Kidney (tissue), 14 donors: ENCODE measurements around the gene NPR2. TPM values are rescaled to one million over a fixed set of nuclear protein-coding genes. Genes with fewer than 3 reads are reported as not detected.

Experiments
- DNase-seq, 5 donors: peaks; one replicate each; pipeline ENCODE4 v3.0.0-alpha.2; 2013 to 2020
- FAIRE-seq: peaks from 2 replicates; lab custom pipeline; 2012; peaks lifted over from hg19 to GRCh38; lab: Jason Lieb, UNC
- H3K27ac ChIP-seq, 2 donors: one replicate each; pipeline ENCODE4 v1.7.0; 2013; ENCODE audit warnings: low read depth in 2 of 2, low read length in 2 of 2, inconsistent platforms in 1 of 2
- H3K27me3 ChIP-seq: one replicate; pipeline ENCODE4 v1.7.1; 2013; ENCODE audit warnings: low read length, inconsistent platforms; ENCODE audit not compliant: control insufficient read depth, insufficient read depth
- H3K36me3 ChIP-seq, 3 donors: one replicate each; pipeline versions ENCODE4 v1.7.0 to v1.7.1; 2013; ENCODE audit warnings: low read length in 3 of 3, control low read depth in 1 of 3, inconsistent platforms in 1 of 3; ENCODE audit not compliant: insufficient read depth in 3 of 3, control insufficient read depth in 2 of 3
- H3K4me1 ChIP-seq, 3 donors: one replicate each; pipeline versions ENCODE4 v1.7.0 to v1.7.1; 2013; ENCODE audit warnings: low read length in 3 of 3, inconsistent platforms in 1 of 3, low read depth in 1 of 3; ENCODE audit not compliant: control insufficient read depth in 2 of 3, insufficient read depth in 2 of 3
- H3K4me3 ChIP-seq, 3 donors: one replicate each; pipeline versions ENCODE4 v1.7.0 to v1.8.1; 2013; ENCODE audit warnings: low read length in 3 of 3, control low read depth in 1 of 3, inconsistent platforms in 1 of 3
- H3K9ac ChIP-seq, 3 donors: one replicate each; pipeline versions ENCODE4 v1.7.0 to v1.7.1; 2013; ENCODE audit warnings: low read length in 3 of 3, control low read depth in 1 of 3, inconsistent platforms in 1 of 3
- H3K9me3 ChIP-seq, 3 donors: one replicate each; pipeline versions ENCODE4 v1.7.0 to v1.7.1; 2013; ENCODE audit warnings: low read length in 3 of 3, control low read depth in 1 of 3, inconsistent platforms in 1 of 3; ENCODE audit not compliant: control insufficient read depth in 2 of 3, insufficient read depth in 1 of 3
- CTCF ChIP-seq: IDR thresholded peaks from 3 replicates; pipeline ENCODE4 v1.5.1; 2012; ENCODE audit warnings: mild to moderate bottlenecking, moderate library complexity, borderline replicate concordance; ENCODE audit not compliant: insufficient read depth; ENCODE audit errors: extremely low read depth
- intact Hi-C: fragments of 100-400 bp; cut with DNase I; formaldehyde crosslinking; loops from one replicate; pipeline ENCODE4 v1.11.1; 2022
- polyA plus RNA-seq: library from polyadenylated mRNA; stranded (reverse); fragments of 350-450 nt; fragmentation: Illumina TruSeq; extraction: RNeasy Lipid Tissue Mini Kit (QIAGEN cat#74804); gene quantifications from one replicate; pipeline ENCODE4 v1.2.3, GENCODE V29; 2014; ENCODE audit warnings: low read depth, low replicate concordance; ENCODE audit not compliant: insufficient read depth
- total RNA-seq: library from RNA; stranded (reverse); fragmentation: NEBNext Ultra II Directional; extraction: Animal tissue kit (Norgen Biotek cat#: 25700); gene quantifications from one replicate; pipeline ENCODE4 v1.2.1, GENCODE V29; 2021
- donor health status: control.
- donor health status: control.
- donor health status: control.
- donor health status: control.
- donor health status: control.
- donor health status: DM: yes; HTN: yes; CAD: no.
- donor health status: Normal renal cell carcinoma (clear cell type).

Gene NPR2
- total and polyA plus RNA-seq, 2 donors from 2014 or later, result 11.4 to 17.0 TPM

GRCh38 chr9:35842795-35843194 is 51.4 kb downstream of the NPR2 start:
- no peak for TF ChIP-seq CTCF
- H3K4me3 ChIP-seq, result no peak overlapping the region
- FAIRE-seq, result no peak

GRCh38 chr9:35844628-35845270 is 53.4 kb downstream of the NPR2 start:
- peaks cover 2 to 5% (median 4%) of the 10 kb centered on the region in 3 donors for H3K36me3 ChIP-seq
- no peak overlapping the region for H3K27ac ChIP-seq
- no peak overlapping the region for H3K4me3 ChIP-seq
- H3K27me3 ChIP-seq, result no peaks in the 10 kb centered on the region
- H3K9me3 ChIP-seq, result no peaks in the 10 kb centered on the region
- H3K4me1 ChIP-seq, result peaks cover 3 to 9% (median 3%) of the 10 kb centered on the region in 3 donors
- no peak overlapping the region for H3K9ac ChIP-seq
- intact Hi-C loops, result no loop called here
- FAIRE-seq (peak; percentile 80), DNase-seq (peak in 2 of 5 donors; percentile 40 to 86)
- no peak for TF ChIP-seq CTCF

More at GRCh38 chr9:35842795-35843194, 51.4 kb downstream of the NPR2 start:
- Histone ChIP-seq H3K27ac (no peak overlapping the region), H3K4me1 (peaks cover 3 to 9% (median 3%) of the 10 kb centered on the region in 3 donors), H3K27me3 (no peaks in the 10 kb centered on the region), H3K9me3 (no peaks in the 10 kb centered on the region), H3K9ac (no peak overlapping the region), H3K36me3 (peaks cover 2 to 5% (median 4%) of the 10 kb centered on the region in 3 donors)
- intact Hi-C loops, result no loop called here
- no peak for DNase-seq

- no peak for FAIRE-seq
- DNase-seq, result peak in 4 of 5 donors; percentile 37 to 65 (median 46)
- H3K27ac ChIP-seq, result no peak overlapping the region
- H3K9ac ChIP-seq, result no peak overlapping the region
- H3K27me3 ChIP-seq, result no peaks in the 10 kb centered on the region
- peaks cover 3 to 9% (median 3%) of the 10 kb centered on the region in 3 donors for H3K4me1 ChIP-seq
- no peaks in the 10 kb centered on the region for H3K9me3 ChIP-seq
- no peak for TF ChIP-seq CTCF
- intact Hi-C loops, result no loop called here
- peaks cover 2 to 5% (median 4%) of the 10 kb centered on the region in 3 donors for H3K36me3 ChIP-seq
- no peak overlapping the region for H3K4me3 ChIP-seq
Observed at GRCh38 chr9:35845824-35846771, 54.7 kb downstream of the NPR2 start.
